GM20000 (cell line): ENCODE data around the gene HABP2.

Experiments used
- DNase-seq: peaks from one replicate; pipeline ENCODE4 v3.0.0; 2012; ENCODE audit warnings: low spot score
- TF ChIP-seq, protein P1 (sequence below): IDR thresholded peaks from 2 replicates; pipeline ENCODE4 v1.5.1; 2012; ENCODE audit warnings: mild to moderate bottlenecking, control low read depth; ENCODE audit errors: extremely low read depth, missing control alignments

HABP2 gene

DNA sequence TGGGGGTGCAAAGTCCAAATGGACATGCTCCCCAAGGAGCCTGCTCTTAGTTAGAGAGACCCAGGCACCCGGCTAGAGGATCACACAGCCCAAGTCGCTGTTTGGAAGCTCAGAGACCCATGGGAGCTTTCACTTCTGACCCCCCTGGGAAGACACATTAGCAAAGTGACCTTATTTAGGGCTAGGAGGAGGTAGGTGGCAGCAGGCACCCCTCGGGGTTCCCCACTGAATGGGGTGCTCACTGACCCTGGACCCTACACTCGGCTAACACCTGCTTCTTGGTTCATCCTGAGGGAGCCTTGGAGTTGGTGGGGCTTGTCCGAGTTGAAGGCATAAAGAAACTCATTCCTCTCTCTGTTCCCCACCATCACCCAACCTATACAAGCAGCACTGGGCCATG lies 27.1 kb upstream of the HABP2 start:
- TF ChIP-seq, protein P1, sequence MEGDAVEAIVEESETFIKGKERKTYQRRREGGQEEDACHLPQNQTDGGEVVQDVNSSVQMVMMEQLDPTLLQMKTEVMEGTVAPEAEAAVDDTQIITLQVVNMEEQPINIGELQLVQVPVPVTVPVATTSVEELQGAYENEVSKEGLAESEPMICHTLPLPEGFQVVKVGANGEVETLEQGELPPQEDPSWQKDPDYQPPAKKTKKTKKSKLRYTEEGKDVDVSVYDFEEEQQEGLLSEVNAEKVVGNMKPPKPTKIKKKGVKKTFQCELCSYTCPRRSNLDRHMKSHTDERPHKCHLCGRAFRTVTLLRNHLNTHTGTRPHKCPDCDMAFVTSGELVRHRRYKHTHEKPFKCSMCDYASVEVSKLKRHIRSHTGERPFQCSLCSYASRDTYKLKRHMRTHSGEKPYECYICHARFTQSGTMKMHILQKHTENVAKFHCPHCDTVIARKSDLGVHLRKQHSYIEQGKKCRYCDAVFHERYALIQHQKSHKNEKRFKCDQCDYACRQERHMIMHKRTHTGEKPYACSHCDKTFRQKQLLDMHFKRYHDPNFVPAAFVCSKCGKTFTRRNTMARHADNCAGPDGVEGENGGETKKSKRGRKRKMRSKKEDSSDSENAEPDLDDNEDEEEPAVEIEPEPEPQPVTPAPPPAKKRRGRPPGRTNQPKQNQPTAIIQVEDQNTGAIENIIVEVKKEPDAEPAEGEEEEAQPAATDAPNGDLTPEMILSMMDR, result no peak
- DNase-seq, result no peak

DNA sequence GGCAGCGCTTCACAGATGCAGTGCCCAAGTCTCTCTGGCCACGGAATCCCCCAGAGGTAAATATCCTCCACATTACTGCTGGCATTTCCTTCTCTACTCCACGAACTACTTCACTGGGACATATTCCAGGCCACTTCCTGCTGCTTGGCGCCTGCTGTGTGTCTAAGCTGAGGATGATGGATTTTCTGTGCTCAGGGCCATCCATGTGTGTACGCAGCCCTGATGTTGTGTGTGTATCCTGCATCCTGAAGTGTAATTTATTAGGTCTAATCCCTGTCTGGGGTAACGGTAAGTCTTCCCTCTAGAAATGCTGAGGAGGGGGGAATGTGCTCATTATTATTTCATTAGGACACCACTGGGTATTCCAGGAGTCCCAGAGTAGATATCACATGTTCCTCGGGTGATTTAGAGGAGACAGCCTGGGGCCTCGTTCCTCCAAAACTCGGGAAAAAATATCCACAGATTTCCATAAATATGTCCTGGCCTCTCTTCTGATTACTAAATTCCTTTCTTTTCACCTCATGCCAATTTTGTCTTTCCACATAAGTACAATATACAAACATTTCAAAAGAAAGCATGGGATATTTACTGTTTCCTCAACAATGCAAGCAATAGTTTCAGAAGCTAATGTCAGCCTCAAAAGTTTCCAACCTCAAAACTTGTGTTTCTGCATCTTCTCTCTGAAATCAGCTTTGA lies 25.5 kb upstream of the HABP2 start:
- TF ChIP-seq, protein P1, result no peak

DNA sequence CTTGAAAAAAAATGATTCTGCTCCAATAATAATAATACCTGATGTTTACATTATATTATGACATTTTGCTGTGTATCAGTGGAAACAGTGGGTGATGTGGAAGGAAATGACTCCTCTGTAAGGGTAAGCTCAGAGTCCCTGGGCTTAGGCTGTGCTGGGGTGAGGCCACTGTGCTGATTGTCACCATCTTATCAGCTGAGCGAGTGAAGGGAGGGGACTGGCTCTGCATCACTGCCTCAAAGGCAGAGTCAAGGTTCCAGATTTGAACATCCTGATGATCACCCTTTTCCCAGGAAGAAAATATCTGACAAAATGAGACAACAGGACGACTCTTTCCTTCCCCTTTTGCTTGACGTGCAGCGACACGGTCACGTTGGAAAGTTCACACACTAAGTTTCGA lies 24.0 kb upstream of the HABP2 start:
- no peak for DNase-seq
- TF ChIP-seq, protein P1, result no peak

More for the DNA sequence above, 25.5 kb upstream of the HABP2 start:
- DNase-seq, result no peak

DNA sequence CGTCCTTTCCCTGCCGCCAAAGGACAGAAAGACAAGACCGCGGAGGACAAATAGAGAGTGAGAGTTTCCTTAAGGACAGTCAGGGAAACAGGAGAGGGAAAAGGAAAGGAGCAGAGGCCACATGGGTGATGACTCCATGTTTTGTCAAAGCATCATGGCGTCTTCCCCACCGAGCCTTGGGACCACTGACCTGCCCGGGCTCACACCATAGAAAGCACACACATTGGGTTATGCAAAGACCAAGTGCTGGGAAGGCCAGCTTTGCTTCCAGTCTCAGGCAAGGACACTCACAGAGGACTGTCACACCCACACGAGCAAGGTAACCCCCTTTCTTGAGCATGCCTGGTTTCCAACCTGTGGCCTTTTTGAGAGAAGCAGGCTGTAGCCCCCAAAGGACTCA lies 23.3 kb upstream of the HABP2 start:
- TF ChIP-seq, protein P1, result no peak
- no peak for DNase-seq

DNA sequence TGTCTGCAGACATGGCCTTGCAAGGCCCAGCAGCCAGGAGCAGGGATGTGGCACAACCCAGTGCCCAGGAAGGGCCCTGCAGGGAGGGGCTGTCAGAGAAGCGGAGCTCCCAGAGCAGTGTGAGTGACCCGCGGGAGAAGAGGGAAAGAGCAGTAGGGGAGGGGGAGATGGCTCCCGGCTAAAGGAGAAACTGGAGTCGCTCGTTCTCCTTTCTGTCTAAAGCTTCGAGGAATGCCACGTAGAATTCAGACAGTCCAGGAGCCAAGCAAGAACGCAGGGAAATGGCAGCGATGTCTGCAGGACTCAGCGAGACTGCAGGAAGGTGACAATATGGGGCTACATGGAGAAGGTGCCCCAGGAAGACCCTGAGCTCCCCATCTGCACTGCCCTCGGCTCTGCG lies 22.4 kb upstream of the HABP2 start:
- no peak for DNase-seq
- TF ChIP-seq, protein P1, result no peak

DNA sequence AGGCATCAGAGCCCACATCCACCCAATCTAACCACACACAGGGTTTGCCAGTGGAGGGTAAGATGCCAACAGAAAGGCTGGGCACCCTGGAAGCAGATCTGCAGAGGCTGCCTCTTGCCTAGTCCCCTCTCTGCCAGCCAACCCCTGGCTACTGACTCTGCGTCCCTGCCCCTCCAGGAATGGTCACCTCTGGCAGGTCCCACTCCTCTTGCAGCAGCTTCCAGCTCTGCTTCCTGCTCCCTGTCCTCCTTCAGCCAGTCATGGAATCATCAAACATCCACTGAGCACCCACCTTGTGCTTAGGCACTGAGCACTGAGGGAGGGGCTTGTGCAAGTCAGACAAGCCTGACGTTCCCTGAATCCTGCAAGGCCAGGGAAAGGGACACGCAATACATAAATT lies 20.1 kb upstream of the HABP2 start:
- TF ChIP-seq, protein P1, result no peak
- no peak for DNase-seq

DNA sequence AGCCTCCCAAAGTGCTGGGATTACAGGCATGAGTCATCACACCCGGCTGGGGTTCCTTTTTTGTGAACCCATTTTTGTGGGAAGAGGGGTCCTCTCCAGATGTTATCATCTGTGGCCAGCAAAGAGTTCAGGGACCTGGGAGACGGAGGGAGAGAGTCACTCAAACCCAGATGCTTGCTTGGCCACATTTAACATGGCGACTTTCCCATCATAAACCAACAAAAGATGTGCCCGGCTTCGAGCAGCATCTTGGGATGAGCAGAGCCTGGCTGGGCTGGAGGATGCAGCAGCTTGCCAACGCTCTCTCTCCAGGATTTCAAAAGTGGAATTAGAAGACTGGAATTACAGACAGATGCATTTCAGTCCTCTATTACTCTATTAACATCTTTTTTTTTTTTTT lies 19.1 kb upstream of the HABP2 start:
- no peak for DNase-seq
- TF ChIP-seq, protein P1, result no peak
